Stimulated activated naive CD8-positive, alpha-beta T cell treated with anti-CD3 and anti-CD28 coated beads, Interleukin-15, amount 100 ng/mL, for 72 hours (primary cell): ENCODE results near the gene TBXAS1.

Experiments
- ATAC-seq: fragments of 150-1000 bp; cut with Tn5 transposase; 2 replicates; pipeline ENCODE4 v1.10.0; 2021; ENCODE audit warnings: mild to moderate bottlenecking, moderate library complexity
- DNase-seq, 2 donors: peaks; one replicate each; pipeline ENCODE4 v3.0.0; 2021 to 2022
- H3K27ac Mint-ChIP-seq, 2 donors: one replicate each; pipeline ENCODE4 v1.8.0; 2022; ENCODE audit warnings: mild to moderate bottlenecking in 2 of 2, mixed read lengths in 2 of 2, moderate library complexity in 2 of 2
- H3K27me3 Mint-ChIP-seq: one replicate; pipeline ENCODE4 v1.8.0; 2022; ENCODE audit warnings: mixed read lengths
- H3K4me1 Mint-ChIP-seq: one replicate; pipeline ENCODE4 v1.8.0; 2022; ENCODE audit warnings: mild to moderate bottlenecking, mixed read lengths
- H3K4me3 Mint-ChIP-seq, 2 donors: one replicate each; pipeline ENCODE4 v1.8.0; 2022; ENCODE audit warnings: mild to moderate bottlenecking in 2 of 2, mixed read lengths in 2 of 2, moderate library complexity in 1 of 2
- H3K9me3 Mint-ChIP-seq, 2 donors: one replicate each; pipeline ENCODE4 v1.8.0; 2022; ENCODE audit warnings: mixed read lengths in 2 of 2

Gene TBXAS1

GRCh38 chr7:140006600-140006999 is 177.5 kb downstream of the TBXAS1 start:
- DNase-seq: no peak
- no peak overlapping the region for H3K4me3 Mint-ChIP-seq
- ATAC-seq: no peak
- no peaks in the 10 kb centered on the region for H3K4me1 Mint-ChIP-seq
- H3K27me3 Mint-ChIP-seq: no peaks in the 10 kb centered on the region
- no peak overlapping the region for H3K27ac Mint-ChIP-seq
- H3K9me3 Mint-ChIP-seq: no peaks in the 10 kb centered on the region

GRCh38 chr7:140007051-140007690 is 178.1 kb downstream of the TBXAS1 start:
- Mint-ChIP-seq H3K27me3 (no peaks in the 10 kb centered on the region), H3K27ac (peak overlapping the region in 1 of 2 donors; percentile 12), H3K9me3 (no peaks in the 10 kb centered on the region), H3K4me3 (no peak overlapping the region), H3K4me1 (no peaks in the 10 kb centered on the region)
- DNase-seq (no peak), ATAC-seq (no peak)

- Mint-ChIP-seq H3K4me3 (no peak overlapping the region), H3K4me1 (no peaks in the 10 kb centered on the region), H3K27me3 (no peaks in the 10 kb centered on the region), H3K9me3 (no peaks in the 10 kb centered on the region), H3K27ac (no peak overlapping the region)
- ATAC-seq: no peak
- DNase-seq: no peak
Measured at GRCh38 chr7:140008755-140009610, 179.9 kb downstream of the TBXAS1 start.

GRCh38 chr7:140009735-140010134 is 180.7 kb downstream of the TBXAS1 start:
- DNase-seq (no peak), ATAC-seq (peak; percentile 75)
- no peak overlapping the region for H3K4me3 Mint-ChIP-seq
- no peaks in the 10 kb centered on the region for H3K27me3 Mint-ChIP-seq
- H3K4me1 Mint-ChIP-seq: no peaks in the 10 kb centered on the region
- no peak overlapping the region for H3K27ac Mint-ChIP-seq
- H3K9me3 Mint-ChIP-seq: no peaks in the 10 kb centered on the region

GRCh38 chr7:140010194-140010895 is 181.3 kb downstream of the TBXAS1 start:
- Mint-ChIP-seq H3K4me3 (no peak overlapping the region), H3K27ac (no peak overlapping the region), H3K27me3 (no peaks in the 10 kb centered on the region), H3K9me3 (no peaks in the 10 kb centered on the region), H3K4me1 (no peaks in the 10 kb centered on the region)
- DNase-seq (no peak), ATAC-seq (no peak)

GRCh38 chr7:140013676-140014075 is 184.6 kb downstream of the TBXAS1 start:
- no peaks in the 10 kb centered on the region for H3K4me1 Mint-ChIP-seq
- DNase-seq (no peak), ATAC-seq (no peak)
- H3K9me3 Mint-ChIP-seq: no peaks in the 10 kb centered on the region
- no peaks in the 10 kb centered on the region for H3K27me3 Mint-ChIP-seq
- no peak overlapping the region for H3K4me3 Mint-ChIP-seq
- H3K27ac Mint-ChIP-seq: peak overlapping the region in 1 of 2 donors; percentile 13

- H3K4me1 Mint-ChIP-seq: no peaks in the 10 kb centered on the region
- no peaks in the 10 kb centered on the region for H3K27me3 Mint-ChIP-seq
- ATAC-seq: no peak
- H3K27ac Mint-ChIP-seq: peak overlapping the region in 1 of 2 donors; percentile 13
- no peak overlapping the region for H3K4me3 Mint-ChIP-seq
- no peaks in the 10 kb centered on the region for H3K9me3 Mint-ChIP-seq
- DNase-seq: no peak
Measured at GRCh38 chr7:140014123-140014522, 185.1 kb downstream of the TBXAS1 start.

GRCh38 chr7:140015471-140015970 is 186.5 kb downstream of the TBXAS1 start:
- H3K4me1 Mint-ChIP-seq: no peaks in the 10 kb centered on the region

GRCh38 chr7:140016540-140016939 is 187.5 kb downstream of the TBXAS1 start:
- no peak for ATAC-seq
- Mint-ChIP-seq H3K9me3 (no peaks in the 10 kb centered on the region), H3K4me1 (no peaks in the 10 kb centered on the region), H3K27ac (no peak overlapping the region), H3K27me3 (no peaks in the 10 kb centered on the region), H3K4me3 (no peak overlapping the region)
- no peak for DNase-seq

More at GRCh38 chr7:140015471-140015970, 186.5 kb downstream of the TBXAS1 start:
- no peak overlapping the region for H3K27ac Mint-ChIP-seq
- no peaks in the 10 kb centered on the region for H3K9me3 Mint-ChIP-seq
- peak overlapping the region in 1 of 2 donors; percentile 38 for H3K4me3 Mint-ChIP-seq
- DNase-seq: no peak
- H3K27me3 Mint-ChIP-seq: no peaks in the 10 kb centered on the region
- no peak for ATAC-seq

GRCh38 chr7:140017034-140017433 is 188.0 kb downstream of the TBXAS1 start:
- no peak overlapping the region for H3K4me3 Mint-ChIP-seq
- DNase-seq: no peak
- ATAC-seq: peak; percentile 49
- no peaks in the 10 kb centered on the region for H3K9me3 Mint-ChIP-seq
- no peak overlapping the region for H3K27ac Mint-ChIP-seq
- H3K4me1 Mint-ChIP-seq: no peaks in the 10 kb centered on the region
- no peaks in the 10 kb centered on the region for H3K27me3 Mint-ChIP-seq

GRCh38 chr7:140017543-140017942 is 188.5 kb downstream of the TBXAS1 start:
- H3K4me1 Mint-ChIP-seq: no peaks in the 10 kb centered on the region
- DNase-seq (no peak), ATAC-seq (peak; percentile 19)
- H3K27me3 Mint-ChIP-seq: no peaks in the 10 kb centered on the region
- H3K4me3 Mint-ChIP-seq: no peak overlapping the region
- H3K27ac Mint-ChIP-seq: no peak overlapping the region
- no peaks in the 10 kb centered on the region for H3K9me3 Mint-ChIP-seq

GRCh38 chr7:140018125-140019043 is 189.3 kb downstream of the TBXAS1 start:
- no peak overlapping the region for H3K4me3 Mint-ChIP-seq
- H3K27me3 Mint-ChIP-seq: no peaks in the 10 kb centered on the region
- H3K9me3 Mint-ChIP-seq: no peaks in the 10 kb centered on the region
- H3K27ac Mint-ChIP-seq: no peak overlapping the region
- ATAC-seq (peak; percentile 15), DNase-seq (no peak)
- no peaks in the 10 kb centered on the region for H3K4me1 Mint-ChIP-seq

GRCh38 chr7:140019172-140019571 is 190.1 kb downstream of the TBXAS1 start:
- Mint-ChIP-seq H3K9me3 (no peaks in the 10 kb centered on the region), H3K27ac (no peak overlapping the region), H3K4me3 (no peak overlapping the region), H3K4me1 (no peaks in the 10 kb centered on the region), H3K27me3 (no peaks in the 10 kb centered on the region)
- DNase-seq: no peak
- ATAC-seq: no peak

GRCh38 chr7:140019606-140020005 is 190.5 kb downstream of the TBXAS1 start:
- no peak overlapping the region for H3K27ac Mint-ChIP-seq
- H3K9me3 Mint-ChIP-seq: no peaks in the 10 kb centered on the region
- H3K4me1 Mint-ChIP-seq: no peaks in the 10 kb centered on the region
- H3K4me3 Mint-ChIP-seq: no peak overlapping the region
- DNase-seq: no peak
- no peak for ATAC-seq
- no peaks in the 10 kb centered on the region for H3K27me3 Mint-ChIP-seq

- no peaks in the 10 kb centered on the region for H3K4me1 Mint-ChIP-seq
- H3K27me3 Mint-ChIP-seq: no peaks in the 10 kb centered on the region
- no peak overlapping the region for H3K4me3 Mint-ChIP-seq
- no peak for DNase-seq
- no peaks in the 10 kb centered on the region for H3K9me3 Mint-ChIP-seq
- no peak for ATAC-seq
- H3K27ac Mint-ChIP-seq: peak overlapping the region in 1 of 2 donors; percentile 94
Measured at GRCh38 chr7:140021603-140022002, 192.5 kb downstream of the TBXAS1 start.
